HCT116 (cell line): ENCODE data around the gene RLBP1. TPM values are rescaled to one million over a fixed set of nuclear protein-coding genes. Genes with fewer than 3 reads are reported as not detected.

Experiments
- ATAC-seq: fragments of 200-7000 bp; cut with Tn5 transposase; 2 replicates; pipeline ENCODE4 v1.9.1; 2020; ENCODE audit warnings: mild to moderate bottlenecking, moderate library complexity
- BruUV-seq: library from RNA; stranded (reverse); fragments of 400-500 nt; replicated peaks from 2 replicates; lab custom pipeline; 2021; lab: Mats Ljungman, UMichigan
- CTCF ChIA-PET: fragments of 300-600 bp; sonication (Branson Sonifier 250); formaldehyde crosslinking; loops from one replicate; lab custom pipeline; 2021; ENCODE audit warnings: antibody characterized with exemption; lab: Charles Lee
- POLR2A ChIA-PET: fragments of 300-600, 350-600 bp; sonication (Branson Sonifier 250); formaldehyde crosslinking; loops from one replicate; lab custom pipeline; 2021; ENCODE audit warnings: antibody characterized with exemption; lab: Charles Lee
- RAD21 ChIA-PET, 2 experiments: fragments of 300-600 bp; sonication (Branson Sonifier 250); formaldehyde crosslinking; loops; one replicate each; lab custom pipeline; 2023; ENCODE audit warnings: low total read pairs in 2 of 2; ENCODE audit not compliant: uncharacterized antibody in 2 of 2, unreplicated experiment in 2 of 2, low non-redundant PET in 1 of 2; lab: Charles Lee
- DNase-seq: peaks from one replicate; pipeline ENCODE4 v3.0.0-alpha.2; 2010; ENCODE audit warnings: low read depth, low spot score
- H2AFZ ChIP-seq: fragments of 200-600 bp; shearing (Covaris generic), sonication (generic); 2 replicates; pipeline ENCODE4 v1.6.1; 2017; ENCODE audit warnings: low read depth, mixed run types, mixed read lengths, antibody characterized with exemption, low read length; ENCODE audit not compliant: poor library complexity, severe bottlenecking
- H3K27ac ChIP-seq: 2 replicates; pipeline ENCODE4 v1.5.1; 2012; ENCODE audit warnings: low read depth, low read length
- H3K27me3 ChIP-seq: fragments of 200-600 bp; sonication (generic); 2 replicates; pipeline ENCODE4 v1.6.1; 2016; ENCODE audit warnings: mixed run types, low read length, mixed read lengths; ENCODE audit not compliant: insufficient read depth
- H3K36me3 ChIP-seq, 2 experiments: fragments of 200-500 bp in 1 of 2; fragments of 200-600 bp in 1 of 2; sonication (Bioruptor generic) in 1 of 2; sonication (generic) in 1 of 2; 2 replicates each; pipeline versions ENCODE4 v1.5.1 to v1.6.1; 2014 to 2016; ENCODE audit warnings: low read length in 2 of 2, inconsistent platforms in 1 of 2, mixed read lengths in 1 of 2, mixed run types in 1 of 2; ENCODE audit not compliant: insufficient read depth in 2 of 2, control insufficient read depth in 1 of 2
- H3K4me1 ChIP-seq, 2 experiments: fragments of 200-600 bp in 1 of 2; sonication (generic) in 1 of 2; 2 replicates each; pipeline versions ENCODE4 v1.5.1 to v1.6.1; 2012 to 2017; ENCODE audit warnings: low read length in 2 of 2, inconsistent platforms in 1 of 2, mild to moderate bottlenecking in 1 of 2, mixed read lengths in 1 of 2, mixed run types in 1 of 2, moderate library complexity in 1 of 2; ENCODE audit not compliant: insufficient read depth in 2 of 2, control insufficient read depth in 1 of 2
- H3K4me2 ChIP-seq: fragments of 200-600 bp; sonication (generic); 2 replicates; pipeline ENCODE4 v1.6.1; 2017; ENCODE audit warnings: mixed run types, low read length, mixed read lengths
- H3K4me3 ChIP-seq, 2 experiments: fragments of 200-600 bp in 1 of 2; sonication (generic) in 1 of 2; replicated peaks in 1 of 2; 2 replicates each; pipeline ENCODE4 v1.5.1; 2011 to 2016; ENCODE audit warnings: low read length in 2 of 2, control low read depth in 1 of 2, low read depth in 1 of 2, mild to moderate bottlenecking in 1 of 2, mixed read lengths in 1 of 2, mixed run types in 1 of 2
- H3K79me2 ChIP-seq: fragments of 200-600 bp; sonication (generic); 2 replicates; pipeline ENCODE4 v1.6.1; 2017; ENCODE audit warnings: mild to moderate bottlenecking, mixed run types, low read length, moderate library complexity, mixed read lengths; ENCODE audit not compliant: insufficient read depth
- H3K9ac ChIP-seq: fragments of 200-600 bp; sonication (generic); 2 replicates; pipeline ENCODE4 v1.6.1; 2016; ENCODE audit warnings: low read length, mixed read lengths
- H3K9me2 ChIP-seq: fragments of 200-600 bp; sonication (generic), shearing (Covaris generic); 2 replicates; pipeline ENCODE4 v1.6.1; 2017; ENCODE audit warnings: mixed run types, mild to moderate bottlenecking, moderate library complexity; ENCODE audit not compliant: insufficient read depth
- H3K9me3 ChIP-seq, 2 experiments: fragments of 200-500 bp in 1 of 2; fragments of 200-600 bp in 1 of 2; sonication (Bioruptor generic) in 1 of 2; sonication (generic) in 1 of 2; 2 replicates each; pipeline ENCODE4 v1.6.1; 2014 to 2017; ENCODE audit warnings: low read length in 2 of 2, mixed read lengths in 2 of 2, inconsistent platforms in 1 of 2, low read depth in 1 of 2, mild to moderate bottlenecking in 1 of 2, mixed run types in 1 of 2, moderate library complexity in 1 of 2; ENCODE audit not compliant: control insufficient read depth in 1 of 2, insufficient read depth in 1 of 2
- H4K20me1 ChIP-seq: fragments of 200-600 bp; sonication (generic), shearing (Covaris generic); 2 replicates; pipeline ENCODE4 v1.6.1; 2017; ENCODE audit warnings: mixed run types, mild to moderate bottlenecking, moderate library complexity; ENCODE audit not compliant: insufficient read depth
- CEBPB ChIP-seq: IDR thresholded peaks from 2 replicates; pipeline ENCODE4 v1.6.1; 2012; ENCODE audit warnings: low read depth
- CTCF ChIP-seq, 3 experiments: fragments of 200-600 bp in 1 of 3; sonication (generic) in 1 of 3; IDR thresholded peaks in 2 of 3; conservative IDR thresholded peaks in 1 of 3; 2 replicates each; pipeline ENCODE4 v1.5.1; 2012 to 2017; ENCODE audit warnings: low read depth in 2 of 3, low read length in 2 of 3, antibody characterized with exemption in 1 of 3, borderline replicate concordance in 1 of 3, control low read depth in 1 of 3, mild to moderate bottlenecking in 1 of 3, mixed read lengths in 1 of 3, mixed run types in 1 of 3, moderate library complexity in 1 of 3; ENCODE audit not compliant: insufficient read depth in 1 of 3
- EGR1 ChIP-seq: IDR thresholded peaks from 2 replicates; pipeline ENCODE4 v1.6.1; 2012; ENCODE audit warnings: low read depth
- EZH2phosphoT487 ChIP-seq: fragments of 200-600 bp; IDR thresholded peaks from 2 replicates; pipeline ENCODE4 v1.6.1; 2018; ENCODE audit warnings: antibody characterized with exemption, borderline replicate concordance
- JUND ChIP-seq: IDR thresholded peaks from 2 replicates; pipeline ENCODE4 v1.6.1; 2012
- POLR2A ChIP-seq: IDR thresholded peaks from 2 replicates; pipeline ENCODE4 v1.7.0; 2011; ENCODE audit warnings: borderline replicate concordance; ENCODE audit not compliant: insufficient read depth, insufficient read length; ENCODE audit errors: extremely low read depth
- POLR2AphosphoS5 ChIP-seq: IDR thresholded peaks from 2 replicates; pipeline ENCODE4 v1.6.1; 2011; ENCODE audit warnings: mild to moderate bottlenecking, low read depth, low read length, moderate library complexity
- REST ChIP-seq: IDR thresholded peaks from 2 replicates; pipeline ENCODE4 v1.6.1; 2012; ENCODE audit warnings: low read depth
- SIN3A ChIP-seq: IDR thresholded peaks from 2 replicates; pipeline ENCODE4 v1.6.1; 2012; ENCODE audit warnings: low read depth
- SRF ChIP-seq: IDR thresholded peaks from 2 replicates; pipeline ENCODE4 v1.6.1; 2012; ENCODE audit warnings: low read depth
- YY1 ChIP-seq: IDR thresholded peaks from 2 replicates; pipeline ENCODE4 v1.6.1; 2011; ENCODE audit warnings: low read length, low read depth, moderate library complexity, mild to moderate bottlenecking; ENCODE audit not compliant: insufficient replicate concordance; ENCODE audit errors: extremely low read depth
- ZBTB33 ChIP-seq: IDR thresholded peaks from 2 replicates; pipeline ENCODE4 v1.6.1; 2011; ENCODE audit warnings: mild to moderate bottlenecking, low read length, moderate library complexity; ENCODE audit not compliant: insufficient replicate concordance; ENCODE audit errors: extremely low read depth
- ZNF274 ChIP-seq: fragments of 200-500 bp; sonication (Bioruptor generic); IDR thresholded peaks from 2 replicates; pipeline ENCODE4 v1.6.1; 2014; ENCODE audit warnings: mild to moderate bottlenecking, low read depth, low read length, inconsistent platforms
- intact Hi-C: fragments of 100-400 bp; cut with micrococcal nuclease; formaldehyde crosslinking; loops from 2 replicates; pipeline ENCODE4 v1.10.0; 2022
- total RNA-seq: library from RNA; stranded (reverse); gene quantifications from one replicate; pipeline ENCODE4 v1.2.1, GENCODE V29; 2021; ENCODE audit not compliant: unreplicated experiment

RLBP1 gene
- total RNA-seq, 1 experiment from 2014 or later, result 0.12 TPM

GRCh38 chr15:89205991-89206585, 15.3 kb downstream of the RLBP1 start (continued):
- no peak for TF ChIP-seq ZBTB33

- no TSS peak for BruUV-seq
- intact Hi-C loops, result no loop called here
- no peak overlapping the region for H2AFZ ChIP-seq
- no peaks in the 10 kb centered on the region for H3K9me2 ChIP-seq
- ChIA-PET CTCF (no interaction called here), RAD21 (no interaction called here), POLR2A (no interaction called here)
- DNase-seq, result no peak
- no peaks in the 10 kb centered on the region for H3K79me2 ChIP-seq
- no peaks in the 10 kb centered on the region for H4K20me1 ChIP-seq
- no peak overlapping the region for H3K9ac ChIP-seq
- H3K4me3 ChIP-seq, result no peak overlapping the region
- no peaks in the 10 kb centered on the region for H3K9me3 ChIP-seq
- no peaks in the 10 kb centered on the region for H3K27me3 ChIP-seq
- H3K27ac ChIP-seq, result no peak overlapping the region
- H3K4me2 ChIP-seq, result no peak overlapping the region
- H3K4me1 ChIP-seq, result peaks cover 0 to 7% of the 10 kb centered on the region in 2 experiments; a peak in 2 of 4 replicates
- ATAC-seq, result no peak
- TF ChIP-seq EGR1 (no peak), SIN3A (no peak), SRF (no peak), YY1 (no peak), CTCF (IDR thresholded peaks at IDR 0.05 in 2 of 3, conservative IDR thresholded peaks at IDR 0.05 in 1 of 3; ENCODE audit: borderline replicate concordance in 1 of 3, insufficient read depth in 1 of 3, low read depth in 2 of 3, low read length in 2 of 3) (no peak), JUND (no peak), ZNF274 (no peak), POLR2A (no peak), CEBPB (no peak), POLR2AphosphoS5 (no peak), EZH2phosphoT487 (no peak), REST (no peak)
- no peaks in the 10 kb centered on the region for H3K36me3 ChIP-seq
These were observed 17.6 kb downstream of the RLBP1 start for GRCh38 chr15:89203705-89204273.
